Measurements from ENCODE around the gene ANXA9.

DNA sequence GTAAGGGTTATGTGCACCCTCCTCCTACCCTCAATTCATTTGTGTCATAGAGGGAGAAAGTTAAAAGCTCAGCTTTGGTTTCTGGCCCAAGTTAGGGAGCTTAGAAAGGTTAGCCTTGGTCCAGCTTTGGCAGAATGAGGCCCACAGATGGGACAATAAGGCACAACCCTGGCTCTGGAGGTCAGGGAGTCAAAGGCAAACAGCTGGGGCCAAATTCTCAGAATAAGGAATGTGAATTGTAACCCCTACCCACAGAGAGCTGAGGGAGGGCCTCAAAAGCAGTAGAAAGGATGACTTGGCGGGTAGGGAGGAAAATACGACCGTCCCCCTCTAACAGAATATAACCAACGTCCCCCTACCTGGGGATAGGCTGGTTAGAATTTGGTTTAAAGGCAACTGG lies 16.5 kb upstream of the ANXA9 start:
- TF ChIP-seq, protein P1, sequence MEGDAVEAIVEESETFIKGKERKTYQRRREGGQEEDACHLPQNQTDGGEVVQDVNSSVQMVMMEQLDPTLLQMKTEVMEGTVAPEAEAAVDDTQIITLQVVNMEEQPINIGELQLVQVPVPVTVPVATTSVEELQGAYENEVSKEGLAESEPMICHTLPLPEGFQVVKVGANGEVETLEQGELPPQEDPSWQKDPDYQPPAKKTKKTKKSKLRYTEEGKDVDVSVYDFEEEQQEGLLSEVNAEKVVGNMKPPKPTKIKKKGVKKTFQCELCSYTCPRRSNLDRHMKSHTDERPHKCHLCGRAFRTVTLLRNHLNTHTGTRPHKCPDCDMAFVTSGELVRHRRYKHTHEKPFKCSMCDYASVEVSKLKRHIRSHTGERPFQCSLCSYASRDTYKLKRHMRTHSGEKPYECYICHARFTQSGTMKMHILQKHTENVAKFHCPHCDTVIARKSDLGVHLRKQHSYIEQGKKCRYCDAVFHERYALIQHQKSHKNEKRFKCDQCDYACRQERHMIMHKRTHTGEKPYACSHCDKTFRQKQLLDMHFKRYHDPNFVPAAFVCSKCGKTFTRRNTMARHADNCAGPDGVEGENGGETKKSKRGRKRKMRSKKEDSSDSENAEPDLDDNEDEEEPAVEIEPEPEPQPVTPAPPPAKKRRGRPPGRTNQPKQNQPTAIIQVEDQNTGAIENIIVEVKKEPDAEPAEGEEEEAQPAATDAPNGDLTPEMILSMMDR (conservative IDR thresholded peaks at IDR 0.05; ENCODE audit: low read depth in 2 of 2): no peak
- TF ChIP-seq EZH2phosphoT487 (IDR thresholded peaks at IDR 0.05; ENCODE audit: unreplicated experiment): no peak
- no peak for TF ChIP-seq EZH2 (IDR thresholded peaks at IDR 0.05; ENCODE audit: low read depth, unreplicated experiment)
- no peak for TF ChIP-seq JUNB (IDR thresholded peaks at IDR 0.05; ENCODE audit: unreplicated experiment)
- no peak for TF ChIP-seq POLR2AphosphoS5 (IDR thresholded peaks at IDR 0.05; ENCODE audit: low read depth)
- TF ChIP-seq, protein P2, sequence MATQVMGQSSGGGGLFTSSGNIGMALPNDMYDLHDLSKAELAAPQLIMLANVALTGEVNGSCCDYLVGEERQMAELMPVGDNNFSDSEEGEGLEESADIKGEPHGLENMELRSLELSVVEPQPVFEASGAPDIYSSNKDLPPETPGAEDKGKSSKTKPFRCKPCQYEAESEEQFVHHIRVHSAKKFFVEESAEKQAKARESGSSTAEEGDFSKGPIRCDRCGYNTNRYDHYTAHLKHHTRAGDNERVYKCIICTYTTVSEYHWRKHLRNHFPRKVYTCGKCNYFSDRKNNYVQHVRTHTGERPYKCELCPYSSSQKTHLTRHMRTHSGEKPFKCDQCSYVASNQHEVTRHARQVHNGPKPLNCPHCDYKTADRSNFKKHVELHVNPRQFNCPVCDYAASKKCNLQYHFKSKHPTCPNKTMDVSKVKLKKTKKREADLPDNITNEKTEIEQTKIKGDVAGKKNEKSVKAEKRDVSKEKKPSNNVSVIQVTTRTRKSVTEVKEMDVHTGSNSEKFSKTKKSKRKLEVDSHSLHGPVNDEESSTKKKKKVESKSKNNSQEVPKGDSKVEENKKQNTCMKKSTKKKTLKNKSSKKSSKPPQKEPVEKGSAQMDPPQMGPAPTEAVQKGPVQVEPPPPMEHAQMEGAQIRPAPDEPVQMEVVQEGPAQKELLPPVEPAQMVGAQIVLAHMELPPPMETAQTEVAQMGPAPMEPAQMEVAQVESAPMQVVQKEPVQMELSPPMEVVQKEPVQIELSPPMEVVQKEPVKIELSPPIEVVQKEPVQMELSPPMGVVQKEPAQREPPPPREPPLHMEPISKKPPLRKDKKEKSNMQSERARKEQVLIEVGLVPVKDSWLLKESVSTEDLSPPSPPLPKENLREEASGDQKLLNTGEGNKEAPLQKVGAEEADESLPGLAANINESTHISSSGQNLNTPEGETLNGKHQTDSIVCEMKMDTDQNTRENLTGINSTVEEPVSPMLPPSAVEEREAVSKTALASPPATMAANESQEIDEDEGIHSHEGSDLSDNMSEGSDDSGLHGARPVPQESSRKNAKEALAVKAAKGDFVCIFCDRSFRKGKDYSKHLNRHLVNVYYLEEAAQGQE (IDR thresholded peaks at IDR 0.05; ENCODE audit: unreplicated experiment): no peak
- no peak for TF ChIP-seq ZNF331 (CRISPR knock-in tag; IDR thresholded peaks at IDR 0.05; ENCODE audit: low read depth)
